ENCODE results near the gene MYO1D. TPM values are rescaled to one million over a fixed set of nuclear protein-coding genes. Genes with fewer than 3 reads are reported as not detected.

The MYO1D gene
- total RNA-seq, 1 donor from 2014 or later, result 5.5 TPM

DNA sequence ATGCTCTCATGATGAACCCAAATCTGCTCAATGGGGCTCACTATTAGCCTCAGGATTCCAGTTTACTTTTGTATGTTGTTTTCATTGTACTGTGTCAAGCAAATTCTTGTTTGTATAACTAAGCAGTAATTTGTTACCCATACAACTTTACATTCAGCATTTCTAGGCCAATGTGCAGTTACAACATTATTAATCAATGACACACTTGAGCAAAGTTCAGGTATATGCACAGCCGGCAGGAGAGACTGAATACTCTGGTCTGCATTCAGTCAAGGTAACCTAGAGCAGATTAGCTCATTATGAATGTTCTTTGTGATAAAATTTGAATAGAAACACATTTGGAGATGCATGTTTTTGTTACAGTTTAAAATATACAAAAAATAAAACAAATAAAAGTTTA lies 2.2 kb upstream of the MYO1D start:
- Histone ChIP-seq H3K27ac (replicated peaks) (no peak overlapping the region), H3K27me3 (ENCODE audit: low read depth) (peaks cover 23% of the 10 kb centered on the region), H3K4me1 (peaks cover 20% of the 10 kb centered on the region), H3K4me3 (no peak overlapping the region), H3K36me3 (no peaks in the 10 kb centered on the region), H3K9me3 (replicated peaks) (no peaks in the 10 kb centered on the region)
- intact Hi-C loops (cut with micrococcal nuclease), result loop anchor here (5.0 kb wide), 1 partner anchor 97 kb away; no protein-coding TSS in a partner anchor
- DNase-seq, result no peak
- TF ChIP-seq, protein P1, sequence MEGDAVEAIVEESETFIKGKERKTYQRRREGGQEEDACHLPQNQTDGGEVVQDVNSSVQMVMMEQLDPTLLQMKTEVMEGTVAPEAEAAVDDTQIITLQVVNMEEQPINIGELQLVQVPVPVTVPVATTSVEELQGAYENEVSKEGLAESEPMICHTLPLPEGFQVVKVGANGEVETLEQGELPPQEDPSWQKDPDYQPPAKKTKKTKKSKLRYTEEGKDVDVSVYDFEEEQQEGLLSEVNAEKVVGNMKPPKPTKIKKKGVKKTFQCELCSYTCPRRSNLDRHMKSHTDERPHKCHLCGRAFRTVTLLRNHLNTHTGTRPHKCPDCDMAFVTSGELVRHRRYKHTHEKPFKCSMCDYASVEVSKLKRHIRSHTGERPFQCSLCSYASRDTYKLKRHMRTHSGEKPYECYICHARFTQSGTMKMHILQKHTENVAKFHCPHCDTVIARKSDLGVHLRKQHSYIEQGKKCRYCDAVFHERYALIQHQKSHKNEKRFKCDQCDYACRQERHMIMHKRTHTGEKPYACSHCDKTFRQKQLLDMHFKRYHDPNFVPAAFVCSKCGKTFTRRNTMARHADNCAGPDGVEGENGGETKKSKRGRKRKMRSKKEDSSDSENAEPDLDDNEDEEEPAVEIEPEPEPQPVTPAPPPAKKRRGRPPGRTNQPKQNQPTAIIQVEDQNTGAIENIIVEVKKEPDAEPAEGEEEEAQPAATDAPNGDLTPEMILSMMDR (IDR thresholded peaks at IDR 0.05; ENCODE audit: borderline replicate concordance), result no peak

- DNase-seq, result no peak
- H3K4me1 ChIP-seq, result peaks cover 20% of the 10 kb centered on the region
- no peak overlapping the region for H3K27ac ChIP-seq (replicated peaks)
- H3K27me3 ChIP-seq (ENCODE audit: low read depth), result peaks cover 14% of the 10 kb centered on the region
- H3K4me3 ChIP-seq, result no peak overlapping the region
- H3K9me3 ChIP-seq (replicated peaks), result no peaks in the 10 kb centered on the region
- H3K36me3 ChIP-seq, result no peaks in the 10 kb centered on the region
- intact Hi-C loops (cut with micrococcal nuclease), result loop anchor here (5.0 kb wide), 1 partner anchor 96 kb away; no protein-coding TSS in a partner anchor
- TF ChIP-seq, protein P1 (IDR thresholded peaks at IDR 0.05; ENCODE audit: borderline replicate concordance), result no peak
These were observed 1.3 kb upstream of the MYO1D start for GRCh38 chr17:32878211-32878610.

DNA sequence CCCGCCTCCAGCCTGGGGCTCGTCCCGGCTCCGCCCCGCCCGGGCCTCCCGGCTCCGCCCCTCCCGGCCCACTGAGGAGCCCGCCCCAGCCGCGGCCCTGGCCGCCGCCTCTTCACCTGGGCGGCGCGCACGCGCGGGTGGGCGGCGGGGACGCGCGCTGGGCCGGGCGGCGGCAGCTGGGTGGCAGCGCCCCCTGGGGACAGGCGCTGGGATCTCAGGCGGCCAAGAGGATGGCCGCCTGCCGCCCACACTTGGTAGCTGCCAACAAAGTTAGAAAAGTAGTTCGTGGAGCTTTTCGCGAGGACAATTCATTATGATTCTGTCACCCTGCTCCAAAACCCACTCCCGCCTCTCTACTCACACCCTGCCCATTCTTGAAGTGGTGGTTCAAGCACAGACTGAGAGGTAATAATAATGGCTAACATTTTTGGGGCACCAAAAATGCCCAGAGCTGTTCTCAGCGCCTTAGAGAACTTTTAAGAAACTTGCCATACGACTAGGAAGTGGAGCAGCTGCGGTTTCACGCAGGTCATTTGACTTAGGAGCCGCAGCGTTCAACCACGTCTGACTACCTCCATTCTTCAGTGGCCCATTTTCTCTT lies 340 bp upstream of the MYO1D start:
- peaks cover 4% of the 10 kb centered on the region for H3K27me3 ChIP-seq (ENCODE audit: low read depth)
- TF ChIP-seq, protein P1 (IDR thresholded peaks at IDR 0.05; ENCODE audit: borderline replicate concordance), result peak; percentile 90
- peak; percentile 92 for DNase-seq
- H3K27ac ChIP-seq (replicated peaks), result peak overlapping the region; percentile 90
- peaks cover 20% of the 10 kb centered on the region for H3K4me1 ChIP-seq
- H3K9me3 ChIP-seq (replicated peaks), result no peaks in the 10 kb centered on the region
- intact Hi-C loops (cut with micrococcal nuclease), result loop anchor here (5.0 kb wide), 1 partner anchor 95 kb away; no protein-coding TSS in a partner anchor
- H3K36me3 ChIP-seq, result no peaks in the 10 kb centered on the region
- peak overlapping the region; percentile 92 for H3K4me3 ChIP-seq

- DNase-seq, result no peak
- H3K4me3 ChIP-seq, result peak overlapping the region; percentile 92
- H3K36me3 ChIP-seq, result no peaks in the 10 kb centered on the region
- H3K9me3 ChIP-seq (replicated peaks), result no peaks in the 10 kb centered on the region
- H3K27ac ChIP-seq (replicated peaks), result peak overlapping the region; percentile 90
- TF ChIP-seq, protein P1 (IDR thresholded peaks at IDR 0.05; ENCODE audit: borderline replicate concordance), result no peak
- intact Hi-C loops (cut with micrococcal nuclease), result loop anchor here (5.0 kb wide), 1 partner anchor 94 kb away; no protein-coding TSS in a partner anchor
- no peaks in the 10 kb centered on the region for H3K27me3 ChIP-seq (ENCODE audit: low read depth)
- peaks cover 23% of the 10 kb centered on the region for H3K4me1 ChIP-seq
These were observed 954 bp downstream of the MYO1D start for GRCh38 chr17:32875923-32876416.

- Histone ChIP-seq H3K4me1 (peaks cover 29% of the 10 kb centered on the region), H3K27ac (replicated peaks) (peak overlapping the region; percentile 90), H3K36me3 (no peaks in the 10 kb centered on the region), H3K9me3 (replicated peaks) (no peaks in the 10 kb centered on the region), H3K27me3 (ENCODE audit: low read depth) (no peaks in the 10 kb centered on the region), H3K4me3 (peak overlapping the region; percentile 92)
- intact Hi-C loops (cut with micrococcal nuclease), result loop anchor here (5.0 kb wide), 1 partner anchor 93 kb away; no protein-coding TSS in a partner anchor
- TF ChIP-seq, protein P1 (IDR thresholded peaks at IDR 0.05; ENCODE audit: borderline replicate concordance), result no peak
- no peak for DNase-seq
These were observed 1.6 kb downstream of the MYO1D start for GRCh38 chr17:32875230-32875917.

Data from left ventricle myocardium inferior (tissue), 1 donor.